ENCODE measurements around the gene TSC22D2. TPM values are rescaled to one million over a fixed set of nuclear protein-coding genes. Genes with fewer than 3 reads are reported as not detected.

TSC22D2 gene
- total RNA-seq, 1 experiment from 2014 or later = 20.0 TPM

DNA sequence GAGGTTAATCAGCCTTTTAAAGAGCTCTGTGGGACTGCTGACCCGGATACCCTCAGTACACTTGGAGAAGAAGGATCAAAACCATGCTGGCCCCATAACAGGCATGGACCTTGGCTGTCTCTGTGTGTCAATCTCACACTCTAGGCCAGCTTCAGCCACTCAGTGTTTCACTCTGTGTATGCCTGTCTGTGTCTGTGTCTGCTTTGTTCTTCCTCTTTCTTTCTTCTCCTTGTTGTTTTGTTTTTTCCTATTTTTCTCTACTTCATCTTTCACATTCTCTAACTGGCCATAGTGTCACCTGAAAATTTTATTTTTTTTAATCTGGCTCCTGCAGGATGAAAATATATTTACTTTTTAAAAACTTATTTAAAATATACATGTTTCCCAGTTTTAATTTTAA is 87.1 kb downstream of the TSC22D2 start:
- CTCF ChIA-PET = interaction anchor here (0.6 to 4.0 kb wide), 29 partner anchors 9 to 561 kb away, joined by 3 to 69 read pairs (median 4); partner anchors contain the start of gene TSC22D2
- Histone ChIP-seq H3K9me2 (ENCODE audit: insufficient read depth) (no peaks in the 10 kb centered on the region), H4K20me1 (ENCODE audit: insufficient read depth) (no peaks in the 10 kb centered on the region), H3K27me3 (ENCODE audit: insufficient read depth, low read length) (no peaks in the 10 kb centered on the region), H3K4me2 (ENCODE audit: low read length) (no peak overlapping the region), H3K27ac (ENCODE audit: low read depth, low read length) (no peak overlapping the region), H3K4me3 (replicated peaks in 1 of 2; ENCODE audit: low read depth in 1 of 2, low read length in 2 of 2) (no peak overlapping the region), H3K36me3 (ENCODE audit: control insufficient read depth in 1 of 2, insufficient read depth in 2 of 2, low read length in 2 of 2) (no peaks in the 10 kb centered on the region), H3K79me2 (ENCODE audit: insufficient read depth, low read length) (no peaks in the 10 kb centered on the region), H3K4me1 (ENCODE audit: control insufficient read depth in 1 of 2, insufficient read depth in 2 of 2, low read length in 2 of 2) (no peaks in the 10 kb centered on the region), H2AFZ (ENCODE audit: low read depth, low read length, poor library complexity, severe bottlenecking) (no peak overlapping the region), H3K9me3 (ENCODE audit: control insufficient read depth in 1 of 2, insufficient read depth in 1 of 2, low read depth in 1 of 2, low read length in 2 of 2) (no peaks in the 10 kb centered on the region), H3K9ac (ENCODE audit: low read length) (no peak overlapping the region)
- intact Hi-C loops (cut with micrococcal nuclease) = loop anchor here (1.0 to 10.0 kb wide), 6 partner anchors 190 to 560 kb away; no protein-coding TSS in a partner anchor
- BruUV-seq (replicated peaks) = no TSS peak
- ATAC-seq = peak; percentile 27; the same call in 1 of the 2 replicates
- RAD21 ChIA-PET (ENCODE audit: low non-redundant PET in 1 of 2, low total read pairs in 2 of 2, uncharacterized antibody in 2 of 2, unreplicated experiment in 2 of 2) = interaction anchor here (1.0 to 1.6 kb wide), 4 partner anchors 86 to 267 kb away, joined by 4 to 10 read pairs (median 6); no protein-coding TSS in a partner anchor
- POLR2A ChIA-PET = interaction anchor here (1.0 to 1.4 kb wide), 2 partner anchors 86 to 256 kb away, joined by 3 to 4 read pairs; no protein-coding TSS in a partner anchor
- no peak for DNase-seq (ENCODE audit: low read depth, low spot score)
- TF ChIP-seq TCF7L2 (IDR thresholded peaks at IDR 0.05; ENCODE audit: borderline replicate concordance, extremely low read depth, insufficient read depth, insufficient read length) = no peak
- TF ChIP-seq SRF (IDR thresholded peaks at IDR 0.05; ENCODE audit: low read depth) = no peak
- no peak for TF ChIP-seq EZH2phosphoT487 (IDR thresholded peaks at IDR 0.05; ENCODE audit: borderline replicate concordance)
- TF ChIP-seq YY1 (IDR thresholded peaks at IDR 0.05; ENCODE audit: extremely low read depth, insufficient replicate concordance, low read depth, low read length) = no peak
- no peak for TF ChIP-seq RAD21 (IDR thresholded peaks at IDR 0.05; ENCODE audit: low read depth)
- no peak for TF ChIP-seq ATF3 (IDR thresholded peaks at IDR 0.05)
- TF ChIP-seq, protein P1, sequence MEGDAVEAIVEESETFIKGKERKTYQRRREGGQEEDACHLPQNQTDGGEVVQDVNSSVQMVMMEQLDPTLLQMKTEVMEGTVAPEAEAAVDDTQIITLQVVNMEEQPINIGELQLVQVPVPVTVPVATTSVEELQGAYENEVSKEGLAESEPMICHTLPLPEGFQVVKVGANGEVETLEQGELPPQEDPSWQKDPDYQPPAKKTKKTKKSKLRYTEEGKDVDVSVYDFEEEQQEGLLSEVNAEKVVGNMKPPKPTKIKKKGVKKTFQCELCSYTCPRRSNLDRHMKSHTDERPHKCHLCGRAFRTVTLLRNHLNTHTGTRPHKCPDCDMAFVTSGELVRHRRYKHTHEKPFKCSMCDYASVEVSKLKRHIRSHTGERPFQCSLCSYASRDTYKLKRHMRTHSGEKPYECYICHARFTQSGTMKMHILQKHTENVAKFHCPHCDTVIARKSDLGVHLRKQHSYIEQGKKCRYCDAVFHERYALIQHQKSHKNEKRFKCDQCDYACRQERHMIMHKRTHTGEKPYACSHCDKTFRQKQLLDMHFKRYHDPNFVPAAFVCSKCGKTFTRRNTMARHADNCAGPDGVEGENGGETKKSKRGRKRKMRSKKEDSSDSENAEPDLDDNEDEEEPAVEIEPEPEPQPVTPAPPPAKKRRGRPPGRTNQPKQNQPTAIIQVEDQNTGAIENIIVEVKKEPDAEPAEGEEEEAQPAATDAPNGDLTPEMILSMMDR (IDR thresholded peaks at IDR 0.05 in 2 of 3, conservative IDR thresholded peaks at IDR 0.05 in 1 of 3; ENCODE audit: borderline replicate concordance in 1 of 3, insufficient read depth in 1 of 3, low read depth in 2 of 3, low read length in 2 of 3) = no peak
- TF ChIP-seq POLR2A (IDR thresholded peaks at IDR 0.05; ENCODE audit: borderline replicate concordance, extremely low read depth, insufficient read depth, insufficient read length) = no peak
- no peak for TF ChIP-seq FOSL1 (IDR thresholded peaks at IDR 0.05; ENCODE audit: low read depth)
- TF ChIP-seq CBX3 (IDR thresholded peaks at IDR 0.05; ENCODE audit: low read depth) = no peak
- TF ChIP-seq ELF1 (IDR thresholded peaks at IDR 0.05; ENCODE audit: borderline replicate concordance, low read depth) = no peak
- no peak for TF ChIP-seq ZFX (IDR thresholded peaks at IDR 0.05)
- no peak for TF ChIP-seq CEBPB (IDR thresholded peaks at IDR 0.05; ENCODE audit: low read depth)
- TF ChIP-seq, protein P2, sequence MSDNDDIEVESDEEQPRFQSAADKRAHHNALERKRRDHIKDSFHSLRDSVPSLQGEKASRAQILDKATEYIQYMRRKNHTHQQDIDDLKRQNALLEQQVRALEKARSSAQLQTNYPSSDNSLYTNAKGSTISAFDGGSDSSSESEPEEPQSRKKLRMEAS (IDR thresholded peaks at IDR 0.05) = no peak
- no peak for TF ChIP-seq EZH2 (IDR thresholded peaks at IDR 0.05)
- TF ChIP-seq, protein P3, sequence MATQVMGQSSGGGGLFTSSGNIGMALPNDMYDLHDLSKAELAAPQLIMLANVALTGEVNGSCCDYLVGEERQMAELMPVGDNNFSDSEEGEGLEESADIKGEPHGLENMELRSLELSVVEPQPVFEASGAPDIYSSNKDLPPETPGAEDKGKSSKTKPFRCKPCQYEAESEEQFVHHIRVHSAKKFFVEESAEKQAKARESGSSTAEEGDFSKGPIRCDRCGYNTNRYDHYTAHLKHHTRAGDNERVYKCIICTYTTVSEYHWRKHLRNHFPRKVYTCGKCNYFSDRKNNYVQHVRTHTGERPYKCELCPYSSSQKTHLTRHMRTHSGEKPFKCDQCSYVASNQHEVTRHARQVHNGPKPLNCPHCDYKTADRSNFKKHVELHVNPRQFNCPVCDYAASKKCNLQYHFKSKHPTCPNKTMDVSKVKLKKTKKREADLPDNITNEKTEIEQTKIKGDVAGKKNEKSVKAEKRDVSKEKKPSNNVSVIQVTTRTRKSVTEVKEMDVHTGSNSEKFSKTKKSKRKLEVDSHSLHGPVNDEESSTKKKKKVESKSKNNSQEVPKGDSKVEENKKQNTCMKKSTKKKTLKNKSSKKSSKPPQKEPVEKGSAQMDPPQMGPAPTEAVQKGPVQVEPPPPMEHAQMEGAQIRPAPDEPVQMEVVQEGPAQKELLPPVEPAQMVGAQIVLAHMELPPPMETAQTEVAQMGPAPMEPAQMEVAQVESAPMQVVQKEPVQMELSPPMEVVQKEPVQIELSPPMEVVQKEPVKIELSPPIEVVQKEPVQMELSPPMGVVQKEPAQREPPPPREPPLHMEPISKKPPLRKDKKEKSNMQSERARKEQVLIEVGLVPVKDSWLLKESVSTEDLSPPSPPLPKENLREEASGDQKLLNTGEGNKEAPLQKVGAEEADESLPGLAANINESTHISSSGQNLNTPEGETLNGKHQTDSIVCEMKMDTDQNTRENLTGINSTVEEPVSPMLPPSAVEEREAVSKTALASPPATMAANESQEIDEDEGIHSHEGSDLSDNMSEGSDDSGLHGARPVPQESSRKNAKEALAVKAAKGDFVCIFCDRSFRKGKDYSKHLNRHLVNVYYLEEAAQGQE (IDR thresholded peaks at IDR 0.05; ENCODE audit: low read depth) = no peak
- TF ChIP-seq ZNF274 (IDR thresholded peaks at IDR 0.05; ENCODE audit: low read depth, low read length) = no peak

All from HCT116 (cell line).